GM21737 (cell line): ENCODE measurements around the gene CTSW.
A peak's percentile ranks its signal among the peaks of the same experiment; 100 is the strongest.

Source experiments
- ATAC-seq: cut with Tn5 transposase; IDR thresholded peaks from one replicate; pipeline ENCODE4 v1.9.1; 2021; ENCODE audit warnings: mild to moderate bottlenecking, moderate library complexity; ENCODE audit not compliant: unreplicated experiment

CTSW gene

DNA sequence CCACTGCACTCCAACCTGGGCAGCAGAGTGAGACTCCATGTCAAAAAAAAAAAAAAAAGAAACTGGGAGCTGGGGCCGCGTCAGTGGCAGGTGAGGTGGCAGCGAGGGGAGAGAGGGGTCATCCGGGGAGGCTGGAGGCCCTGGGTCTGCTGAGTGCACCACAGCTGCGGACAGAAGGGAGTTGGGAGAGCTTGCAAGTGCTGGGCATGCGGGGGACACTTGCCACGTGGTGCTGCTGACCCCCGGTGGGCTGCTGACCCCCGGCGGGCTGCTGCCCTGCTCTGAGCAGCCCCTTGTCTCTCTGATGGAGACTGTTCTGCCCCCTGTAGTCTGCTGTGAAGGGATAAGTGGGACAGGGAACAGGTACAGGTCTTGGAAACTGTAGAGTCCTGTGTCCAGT lies 42.2 kb downstream of the CTSW start:
- no peak for ATAC-seq

DNA sequence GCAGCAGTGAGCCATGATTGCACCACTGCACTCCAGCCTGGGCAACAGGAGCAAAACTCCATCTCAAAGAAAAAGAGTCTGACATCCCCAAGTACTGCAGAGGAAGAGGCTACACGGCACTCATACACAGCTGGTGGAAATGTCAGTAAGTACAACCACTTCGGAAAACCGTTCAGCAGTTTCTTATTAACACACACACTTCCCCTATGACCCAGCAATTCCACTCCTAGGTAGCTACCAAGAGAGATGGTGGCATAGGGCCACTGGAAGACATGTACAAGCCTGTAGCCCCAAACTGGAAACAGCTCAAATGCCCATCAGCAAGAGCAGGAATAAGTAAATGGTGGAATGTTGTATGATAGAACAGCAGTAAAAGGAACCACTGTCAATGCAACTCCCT lies 42.9 kb downstream of the CTSW start:
- ATAC-seq: no peak

DNA sequence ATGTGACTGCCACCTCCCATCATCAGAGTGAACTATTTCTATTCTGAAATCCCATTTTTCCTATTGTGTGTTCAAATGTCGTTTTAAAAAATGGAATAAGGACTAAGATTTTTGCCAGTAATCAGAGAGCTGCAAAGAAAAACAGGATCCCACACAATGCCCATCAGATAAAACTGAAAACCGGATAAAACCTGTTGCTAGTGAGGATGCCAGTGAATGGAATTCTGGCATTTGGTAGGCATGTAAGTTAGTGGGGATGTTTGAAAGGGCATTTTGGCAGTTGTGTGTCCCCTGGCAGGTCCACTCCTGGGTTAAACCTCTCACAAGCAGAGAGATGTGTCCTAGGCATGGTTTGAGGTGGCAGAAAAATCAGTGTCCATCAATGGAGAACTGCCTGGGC lies 45.8 kb downstream of the CTSW start:
- ATAC-seq: no peak

DNA sequence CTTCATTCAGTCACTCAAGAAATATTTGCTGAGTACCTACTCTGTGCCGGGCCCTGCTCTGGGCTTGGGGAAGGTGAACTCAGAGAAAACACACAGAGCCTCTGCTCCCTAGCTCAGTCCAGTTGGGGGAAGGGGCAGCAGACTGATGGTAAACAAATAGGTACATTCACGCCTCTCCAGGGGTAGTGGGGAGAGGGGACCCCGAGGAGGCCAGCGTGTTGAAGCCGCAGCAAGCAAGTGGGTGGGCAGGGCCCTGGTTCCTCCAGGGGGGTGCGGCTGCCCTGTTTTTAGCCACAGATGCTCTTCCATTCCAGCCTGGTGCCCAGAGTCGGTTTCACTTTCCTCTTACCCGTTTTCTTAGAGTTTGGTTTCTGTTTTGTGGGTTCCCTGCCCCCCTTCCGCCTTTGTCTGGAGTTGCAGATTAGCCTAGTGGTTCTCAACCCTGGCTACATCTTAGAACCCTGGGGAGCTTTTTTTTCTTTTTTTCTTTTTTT lies 48.3 kb downstream of the CTSW start:
- ATAC-seq: peak; percentile 66

DNA sequence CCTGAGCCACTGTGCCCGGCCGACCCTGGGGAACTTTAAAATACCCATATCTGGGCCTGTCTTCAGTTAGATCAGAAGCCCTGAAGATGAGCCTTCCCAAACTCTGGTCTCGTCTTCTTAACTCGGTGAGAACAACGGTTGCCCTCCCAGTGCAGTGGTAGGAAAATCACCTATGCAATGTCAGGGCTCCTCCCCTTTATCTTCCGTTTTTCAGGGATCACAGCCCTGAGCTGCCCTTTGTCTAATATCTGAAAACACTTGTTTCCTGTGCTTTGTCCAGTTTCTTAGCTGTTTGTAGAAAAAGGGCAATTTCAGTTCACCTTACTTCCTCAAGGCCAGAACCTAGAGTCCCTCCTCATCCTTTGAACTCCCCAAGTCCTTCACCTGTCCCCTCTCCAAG lies 49.0 kb downstream of the CTSW start:
- ATAC-seq: no peak

DNA sequence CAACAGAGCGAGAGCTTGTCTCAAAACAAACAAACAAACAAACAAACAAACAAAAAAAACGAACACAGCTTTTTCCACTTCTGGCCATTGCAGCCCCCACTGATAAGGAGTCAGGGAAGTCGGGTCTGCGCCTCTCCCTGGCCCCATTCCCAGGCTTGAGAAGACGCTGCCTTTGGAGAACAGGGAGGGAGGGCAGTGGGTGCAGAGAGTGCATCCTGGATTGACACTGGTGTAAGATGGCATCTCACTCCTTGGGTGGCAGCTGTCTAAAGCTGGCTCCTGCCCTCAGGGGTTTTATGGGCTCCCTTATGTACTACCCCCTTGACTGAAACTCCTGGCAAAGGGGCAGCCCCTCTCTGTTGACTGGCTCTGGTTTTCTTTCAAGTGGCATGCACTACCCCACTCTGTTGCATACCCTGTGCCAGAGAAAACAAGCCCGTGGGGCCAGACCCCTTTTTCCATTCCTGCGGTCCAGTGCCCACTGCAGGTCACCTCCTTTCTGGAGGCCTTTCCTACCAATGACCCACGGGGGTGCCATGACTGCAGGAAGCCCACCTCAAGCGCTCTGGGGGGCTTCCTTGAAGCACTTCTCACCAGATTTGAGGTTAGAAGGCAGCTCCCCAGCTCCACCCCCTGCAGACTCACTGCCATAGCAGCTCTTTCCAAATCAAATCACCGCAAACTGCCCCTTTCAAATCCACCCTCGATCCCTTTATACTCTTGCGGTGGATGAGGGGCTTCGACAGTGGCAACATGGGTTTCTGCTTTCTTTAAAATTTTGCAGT lies 52.3 kb downstream of the CTSW start:
- no peak for ATAC-seq

DNA sequence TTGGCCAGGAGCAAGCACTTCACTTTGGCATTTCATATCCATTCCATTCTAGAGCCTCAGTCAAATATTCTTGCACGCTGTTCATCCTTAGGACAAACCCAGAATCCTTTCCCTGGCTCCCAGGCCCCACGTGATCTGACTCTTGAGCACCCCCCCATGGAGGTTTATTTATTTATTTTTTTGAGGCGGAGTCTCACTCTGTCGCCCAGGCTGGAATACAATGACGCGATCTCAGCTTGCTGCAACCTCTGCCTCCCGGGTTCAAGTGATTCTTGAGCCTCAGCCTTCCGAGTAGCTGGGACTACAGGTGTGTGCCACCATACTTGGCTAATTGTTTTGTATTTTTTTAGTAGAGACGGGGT lies 52.9 kb downstream of the CTSW start:
- ATAC-seq: no peak
